K562 (cell line): ENCODE measurements around the gene ALKBH4. TPM values are rescaled to one million over a fixed set of nuclear protein-coding genes. Genes with fewer than 3 reads are reported as not detected.

Experiments used
- ARNT ChIP-seq, 2 experiments: fragments of 450-650 bp; IDR thresholded peaks; 2 replicates each; pipeline ENCODE4 v1.6.1; 2016; ENCODE audit warnings: mild to moderate bottlenecking in 1 of 2
- ATF7 ChIP-seq: fragments of 450-650 bp; IDR thresholded peaks from 2 replicates; pipeline ENCODE4 v1.7.1; 2014; ENCODE audit warnings: mild to moderate bottlenecking, moderate library complexity
- BRCA1 ChIP-seq, 2 experiments: fragments of 450-650 bp in 1 of 2; sonication (generic) in 1 of 2; formaldehyde crosslinking in 1 of 2; IDR thresholded peaks; 2 replicates each; pipeline versions ENCODE4 v1.5.0 to v1.6.1; 2017 to 2020; ENCODE audit warnings: mild to moderate bottlenecking in 1 of 2, missing genetic modification reagents in 1 of 2
- CSDE1 ChIP-seq, 2 experiments: fragments of 450-650 bp; IDR thresholded peaks; 2 replicates each; pipeline ENCODE4 v1.6.1; 2016; ENCODE audit warnings: mild to moderate bottlenecking in 1 of 2
- CUX1 ChIP-seq: fragments of 200-800 bp; sonication (Bioruptor generic); IDR thresholded peaks from 2 replicates; pipeline ENCODE4 v1.6.1; 2016; ENCODE audit warnings: missing genetic modification characterization, missing compliant biosample characterization
- FIP1L1 ChIP-seq: fragments of 200-400 bp; formaldehyde crosslinking; IDR thresholded peaks from 2 replicates; pipeline ENCODE4 v1.6.1; 2018; ENCODE audit warnings: mild to moderate bottlenecking, low read depth, low read length; ENCODE audit not compliant: poor library complexity, severe bottlenecking
- HMGN3 ChIP-seq: IDR thresholded peaks from 2 replicates; pipeline ENCODE4 v1.6.1; 2011; ENCODE audit warnings: borderline replicate concordance, low read depth, mild to moderate bottlenecking, mixed read lengths, low read length; ENCODE audit not compliant: insufficient read length; ENCODE audit errors: extremely low read depth
- HNRNPL ChIP-seq: fragments of 200-400 bp; formaldehyde crosslinking; IDR thresholded peaks from 2 replicates; pipeline ENCODE4 v1.6.1; 2017; ENCODE audit warnings: low read depth, mild to moderate bottlenecking, low read length
- KAT2B ChIP-seq: IDR thresholded peaks from one replicate; pipeline ENCODE4 v1.6.1; 2012; ENCODE audit warnings: low read depth, mild to moderate bottlenecking, control low read depth, inconsistent platforms, low read length, moderate library complexity
- KLF6 ChIP-seq: fragments of 250-450 bp; sonication (Bioruptor Pico); IDR thresholded peaks from 2 replicates; pipeline ENCODE4 v1.4.0; 2020; ENCODE audit warnings: mild to moderate bottlenecking, moderate library complexity, borderline replicate concordance
- NCOR1 ChIP-seq: fragments of 450-650 bp; IDR thresholded peaks from 2 replicates; pipeline ENCODE4 v1.6.1; 2016; ENCODE audit warnings: mild to moderate bottlenecking, moderate library complexity
- PKNOX1 ChIP-seq: fragments of 450-650 bp; IDR thresholded peaks from 2 replicates; pipeline ENCODE4 v1.6.1; 2016
- PRMT5 ChIP-seq: sonication (generic); formaldehyde crosslinking; IDR thresholded peaks from 2 replicates; pipeline ENCODE4 v1.5.0; 2020; ENCODE audit warnings: missing genetic modification reagents
- RNF2 ChIP-seq: sonication (generic); IDR thresholded peaks from 2 replicates; pipeline ENCODE4 v1.6.1; 2016
- SIRT6 ChIP-seq: IDR thresholded peaks from one replicate; pipeline ENCODE4 v1.6.1; 2012; ENCODE audit warnings: low read depth, mild to moderate bottlenecking, control low read depth, inconsistent platforms, low read length, moderate library complexity
- SMAD1 ChIP-seq: fragments of 150-350 bp; IDR thresholded peaks from 2 replicates; pipeline ENCODE4 v1.6.1; 2014; ENCODE audit warnings: low read length, low read depth; ENCODE audit not compliant: partially characterized antibody
- TAF7 ChIP-seq: fragments of 450-650 bp; IDR thresholded peaks from 2 replicates; pipeline ENCODE4 v1.6.1; 2016; ENCODE audit warnings: missing genetic modification characterization, missing compliant biosample characterization
- TCF15 ChIP-seq: fragments of 250-450 bp; sonication (Bioruptor Pico); IDR thresholded peaks from 2 replicates; pipeline ENCODE4 v1.8.0; 2022; ENCODE audit warnings: moderate library complexity, mild to moderate bottlenecking, inconsistent platforms
- USF1 ChIP-seq: sonication (generic); formaldehyde crosslinking; IDR thresholded peaks from 2 replicates; pipeline ENCODE4 v1.9.0; 2022; ENCODE audit warnings: mild to moderate bottlenecking, missing genetic modification reagents
- WHSC1 ChIP-seq: IDR thresholded peaks from one replicate; pipeline ENCODE4 v1.6.1; 2012; ENCODE audit warnings: low read length, control low read depth, inconsistent platforms
- ZKSCAN8 ChIP-seq: fragments of 200-800 bp; sonication (Bioruptor generic); IDR thresholded peaks from 2 replicates; pipeline ENCODE4 v1.6.1; 2016; ENCODE audit warnings: missing genetic modification characterization, missing compliant biosample characterization
- ZNF263 ChIP-seq: sonication (generic); formaldehyde crosslinking; IDR thresholded peaks from 2 replicates; pipeline ENCODE4 v1.8.0; 2022; ENCODE audit warnings: mild to moderate bottlenecking, missing genetic modification reagents, borderline replicate concordance
- polyA plus RNA-seq, 8 experiments: library from polyadenylated mRNA; depleted of rRNA in 4 of 8; stranded (reverse) in 5 of 8; unstranded in 3 of 8; fragments of >200 nt; fragmentation: Nextera tagmentation in 2 of 8; fragmentation: Illumina TruSeq in 1 of 8; extraction: Ambion mirVana in 2 of 8; extraction: Trizol in 1 of 8; gene quantifications; 2 replicates each; pipeline versions ENCODE4 v1.2.1 to v1.2.3, GENCODE V29; 2011 to 2014; ENCODE audit warnings: inconsistent platforms in 1 of 8, missing spikeins in 1 of 8
- total RNA-seq, 7 experiments: library from RNA; depleted of rRNA in 6 of 7; stranded (reverse); fragments of >200 nt in 6 of 7; fragmentation: Illumina TruSeq in 2 of 7; extraction: Trizol in 2 of 7; gene quantifications; 2 replicates each; pipeline versions ENCODE4 v1.2.1 to v1.2.3, GENCODE V29; 2011 to 2021; ENCODE audit warnings: low replicate concordance in 1 of 7

The ALKBH4 gene
- total and polyA plus RNA-seq, 9 of the 15 experiments (the other 6 are each of a cell fraction or from before 2014, with no cell fraction given), result 4.6 to 21.4 (median 11.8) TPM

- no peak for TF ChIP-seq PKNOX1
- peak; percentile 92 for TF ChIP-seq HMGN3
- TF ChIP-seq BRCA1 (IDR thresholded peaks at IDR 0.05), result no peak
- TF ChIP-seq BRCA1 (CRISPR knock-in tag; IDR thresholded peaks at IDR 0.05), result no peak
- TF ChIP-seq SIRT6, result no peak
- TF ChIP-seq ZKSCAN8 (CRISPR knock-in tag), result no peak
- TF ChIP-seq NCOR1, result no peak
- no peak for TF ChIP-seq CUX1 (CRISPR knock-in tag)
- peak; percentile 83 for TF ChIP-seq USF1
- TF ChIP-seq CSDE1 (IDR thresholded peaks at IDR 0.05), result no peak
- TF ChIP-seq KAT2B, result peak; percentile 28
- no peak for TF ChIP-seq TCF15 (CRISPR knock-in tag)
- peak; percentile 87 for TF ChIP-seq ATF7
- peak; percentile 57 for TF ChIP-seq FIP1L1
- TF ChIP-seq PRMT5, result no peak
- TF ChIP-seq ZNF263 (CRISPR knock-in tag), result no peak; the same call in 1 of the 2 replicates
- no peak for TF ChIP-seq ARNT (IDR thresholded peaks at IDR 0.05)
- peak; percentile 51; the same call in 1 of the 2 replicates for TF ChIP-seq KLF6 (CRISPR knock-in tag)
- TF ChIP-seq SMAD1, result no peak
- TF ChIP-seq TAF7 (tag), result peak; percentile 59; the same call in 1 of the 2 replicates
- peak; percentile 72; the same call in 1 of the 2 replicates for TF ChIP-seq RNF2
- no peak for TF ChIP-seq WHSC1
- TF ChIP-seq HNRNPL, result peak; percentile 92
Observed at GRCh38 chr7:102464577-102465280, at the start of gene ALKBH4, which contains the start of gene LRWD1 (continued).
